CD4-positive, CD25-positive, alpha-beta regulatory T cell (primary cell): Measurements from ENCODE around the gene ZNF497. TPM values are rescaled to one million over a fixed set of nuclear protein-coding genes. Genes with fewer than 3 reads are reported as not detected.
"Not testable (repeated sequence)": the region's sequence is repeated elsewhere in the genome, so short reads cannot be mapped to it uniquely, and the experiment has no call there.

Source experiments
- ATAC-seq, 2 donors: fragments of 150-1000 bp; cut with Tn5 transposase; one replicate each; pipeline ENCODE4 v1.10.0; 2021; ENCODE audit warnings: low read depth in 2 of 2, moderate number of reproducible peaks in 2 of 2, moderate library complexity in 1 of 2
- DNase-seq, 3 donors: peaks; one replicate each; pipeline versions ENCODE4 v3.0.0 to v3.0.0-alpha.2; 2012 to 2022; ENCODE audit warnings: mixed read lengths in 1 of 3
- H3K27ac ChIP-seq: one replicate; pipeline ENCODE4 v1.7.0; 2013; ENCODE audit warnings: mild to moderate bottlenecking, low read length; ENCODE audit not compliant: insufficient read depth, poor library complexity, severe bottlenecking
- H3K27me3 ChIP-seq: one replicate; pipeline ENCODE4 v1.7.0; 2013; ENCODE audit warnings: low read length; ENCODE audit not compliant: control insufficient read depth, insufficient read depth
- H3K36me3 ChIP-seq: one replicate; pipeline ENCODE4 v1.7.0; 2013; ENCODE audit warnings: mild to moderate bottlenecking, low read length, moderate library complexity; ENCODE audit not compliant: control insufficient read depth, insufficient read depth
- H3K4me1 ChIP-seq: 2 replicates; pipeline ENCODE4 v1.7.0; 2013; ENCODE audit warnings: mild to moderate bottlenecking, low read length; ENCODE audit not compliant: insufficient read depth, control insufficient read depth, poor library complexity, severe bottlenecking
- H3K4me3 ChIP-seq: one replicate; pipeline ENCODE4 v1.7.0; 2013; ENCODE audit warnings: low read depth, mild to moderate bottlenecking, low read length, moderate library complexity
- H3K9me3 ChIP-seq, 2 experiments: 1 replicate in 1 of 2; 2 replicates in 1 of 2; pipeline ENCODE4 v1.7.0; 2013; ENCODE audit warnings: low read length in 2 of 2, mild to moderate bottlenecking in 1 of 2, moderate library complexity in 1 of 2; ENCODE audit not compliant: control insufficient read depth in 2 of 2
- H3K27ac Mint-ChIP-seq, 3 donors: one replicate each; pipeline ENCODE4 v1.8.0; 2020 to 2022; ENCODE audit warnings: mild to moderate bottlenecking in 3 of 3, mixed read lengths in 3 of 3, moderate library complexity in 2 of 3
- H3K27me3 Mint-ChIP-seq: one replicate; pipeline ENCODE4 v1.8.0; 2022; ENCODE audit warnings: mild to moderate bottlenecking, mixed read lengths
- H3K36me3 Mint-ChIP-seq: one replicate; pipeline ENCODE4 v1.8.0; 2020; ENCODE audit warnings: mixed read lengths
- H3K4me1 Mint-ChIP-seq, 4 donors: one replicate each; pipeline ENCODE4 v1.8.0; 2020 to 2022; ENCODE audit warnings: mixed read lengths in 4 of 4, mild to moderate bottlenecking in 1 of 4
- H3K4me3 Mint-ChIP-seq, 4 donors: one replicate each; pipeline ENCODE4 v1.8.0; 2020 to 2022; ENCODE audit warnings: mild to moderate bottlenecking in 4 of 4, mixed read lengths in 4 of 4, moderate library complexity in 3 of 4
- H3K9me3 Mint-ChIP-seq, 7 donors: one replicate each; pipeline ENCODE4 v1.8.0; 2020 to 2022; ENCODE audit warnings: mixed read lengths in 7 of 7, mild to moderate bottlenecking in 3 of 7, moderate library complexity in 2 of 7
- polyA plus RNA-seq, 4 donors: library from polyadenylated mRNA; unstranded; fragments of 300-500 nt; fragmentation: Illumina TruSeq; gene quantifications; one replicate each; pipeline ENCODE4 v1.2.3, GENCODE V29; 2021
- total RNA-seq: library from RNA; stranded (reverse); gene quantifications from one replicate; pipeline ENCODE4 v1.2.3, GENCODE V29; 2022

The ZNF497 gene
- total and polyA plus RNA-seq, 5 donors from 2014 or later = 0.27 to 0.79 (median 0.38) TPM

DNA sequence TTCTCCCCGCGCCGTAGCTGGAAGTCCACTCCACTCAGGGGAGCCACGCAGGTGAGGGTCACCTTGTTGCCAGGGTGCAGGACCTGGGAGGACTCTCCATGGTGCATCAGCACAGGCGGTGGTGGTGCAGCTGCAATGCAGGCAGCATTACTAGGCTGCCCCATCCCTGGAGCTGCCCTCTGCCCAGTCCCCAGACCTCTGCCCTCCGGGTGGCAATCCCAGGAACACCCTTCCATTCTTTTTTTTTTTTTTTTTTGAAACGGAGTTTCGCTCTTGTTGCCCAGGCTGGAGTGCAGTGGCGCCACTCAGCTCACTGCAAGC is 11.0 kb downstream of the ZNF497 start:
- H3K4me1 ChIP-seq = peaks cover 27% of the 10 kb centered on the region
- H3K27ac Mint-ChIP-seq = peak overlapping the region in 1 of 3 donors; percentile 26
- no peak overlapping the region for H3K4me3 ChIP-seq
- no peaks in the 10 kb centered on the region for H3K36me3 ChIP-seq
- no peaks in the 10 kb centered on the region for H3K27me3 ChIP-seq
- H3K36me3 Mint-ChIP-seq = peaks cover 8% of the 10 kb centered on the region
- H3K4me1 Mint-ChIP-seq = peaks cover 0 to 34% (median 9%) of the 10 kb centered on the region in 4 donors
- no peak overlapping the region for H3K27ac ChIP-seq
- H3K9me3 Mint-ChIP-seq = peaks cover 0 to 2% (median 0%) of the 10 kb centered on the region in 7 donors
- no peak for ATAC-seq
- H3K9me3 ChIP-seq = no peaks in the 10 kb centered on the region
- peaks cover 5% of the 10 kb centered on the region for H3K27me3 Mint-ChIP-seq
- peak overlapping the region in 1 of 4 donors; percentile 4 for H3K4me3 Mint-ChIP-seq
- no peak for DNase-seq

GRCh38 chr19:58350871-58351557 is 11.5 kb downstream of the ZNF497 start:
- peaks cover 22% of the 10 kb centered on the region for H3K4me1 ChIP-seq
- no peaks in the 10 kb centered on the region for H3K27me3 ChIP-seq
- Mint-ChIP-seq H3K4me1 (peaks cover 0 to 31% (median 11%) of the 10 kb centered on the region in 4 donors), H3K27me3 (peaks cover 5% of the 10 kb centered on the region), H3K36me3 (peaks cover 8% of the 10 kb centered on the region), H3K9me3 (peaks cover 0 to 2% (median 0%) of the 10 kb centered on the region in 7 donors), H3K4me3 (peak overlapping the region in 1 of 4 donors; percentile 4), H3K27ac (no peak overlapping the region)
- H3K27ac ChIP-seq = no peak overlapping the region
- no peaks in the 10 kb centered on the region for H3K36me3 ChIP-seq
- H3K4me3 ChIP-seq = no peak overlapping the region
- ATAC-seq = no peak
- H3K9me3 ChIP-seq = no peaks in the 10 kb centered on the region
- no peak for DNase-seq

GRCh38 chr19:58350001-58350861 is 12.3 kb downstream of the ZNF497 start:
- H3K4me1 Mint-ChIP-seq = peaks cover 0 to 33% (median 17%) of the 10 kb centered on the region in 4 donors

DNA sequence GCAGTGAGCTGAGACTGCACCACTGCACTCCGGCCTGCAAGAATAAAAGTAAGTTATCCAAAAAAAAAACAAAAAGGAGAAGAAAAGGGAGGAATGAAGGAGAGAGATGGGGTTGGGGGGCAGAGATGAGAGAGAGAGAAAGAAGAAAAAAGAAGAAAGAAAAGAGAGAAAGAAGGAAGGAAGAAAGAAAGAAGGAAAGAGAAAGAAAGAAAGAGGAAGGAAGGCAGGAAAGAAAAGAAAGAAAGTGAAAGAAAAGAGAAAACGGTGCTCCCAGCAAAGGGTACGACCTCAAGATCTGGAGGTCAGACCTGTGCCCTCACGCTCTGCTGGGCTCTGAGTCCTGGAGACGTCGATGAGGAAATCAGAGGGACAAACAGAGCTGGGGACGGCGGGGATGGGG is 13.0 kb downstream of the ZNF497 start:
- Mint-ChIP-seq H3K4me1 (peaks cover 0 to 35% (median 17%) of the 10 kb centered on the region in 4 donors), H3K9me3 (peaks cover 0 to 2% (median 0%) of the 10 kb centered on the region in 7 donors), H3K36me3 (peaks cover 8% of the 10 kb centered on the region), H3K27me3 (peaks cover 5% of the 10 kb centered on the region), H3K4me3 (peak overlapping the region in 2 of 4 donors; percentile 27 to 46), H3K27ac (no peak overlapping the region)
- Histone ChIP-seq H3K36me3 (no peaks in the 10 kb centered on the region), H3K4me3 (no peak overlapping the region), H3K4me1 (peaks cover 20% of the 10 kb centered on the region), H3K27me3 (no peaks in the 10 kb centered on the region), H3K9me3 (no peaks in the 10 kb centered on the region), H3K27ac (no peak overlapping the region)
- DNase-seq (no peak), ATAC-seq (no peak)

More at GRCh38 chr19:58350001-58350861, 12.3 kb downstream of the ZNF497 start:
- peaks cover 0 to 2% (median 0%) of the 10 kb centered on the region in 7 donors for H3K9me3 Mint-ChIP-seq
- H3K36me3 Mint-ChIP-seq = peaks cover 8% of the 10 kb centered on the region
- Histone ChIP-seq H3K36me3 (no peaks in the 10 kb centered on the region), H3K27ac (no peak overlapping the region), H3K4me1 (peaks cover 20% of the 10 kb centered on the region), H3K9me3 (no peaks in the 10 kb centered on the region), H3K27me3 (no peaks in the 10 kb centered on the region), H3K4me3 (no peak overlapping the region)
- ATAC-seq = no peak
- H3K27me3 Mint-ChIP-seq = peaks cover 5% of the 10 kb centered on the region
- no peak overlapping the region for H3K4me3 Mint-ChIP-seq
- no peak overlapping the region for H3K27ac Mint-ChIP-seq
- no peak for DNase-seq

DNA sequence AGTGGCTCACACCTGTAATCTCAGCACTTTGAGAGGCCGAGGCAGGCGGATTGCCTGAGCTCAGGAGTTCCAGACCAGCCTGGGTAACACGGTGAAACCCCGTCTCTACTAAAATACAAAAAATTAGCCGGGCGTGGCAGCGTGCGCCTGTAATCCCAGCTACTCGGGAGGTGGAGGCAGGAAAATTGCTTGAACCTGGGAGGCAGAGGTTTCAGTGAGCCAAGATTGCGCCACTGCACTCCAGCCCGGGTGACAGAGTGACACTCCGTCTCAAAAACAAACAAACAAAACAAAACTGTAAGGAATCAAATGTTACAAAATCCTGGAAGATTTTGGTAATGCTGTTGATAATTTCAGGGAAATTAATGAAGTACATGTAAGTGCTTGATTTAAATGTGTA is 14.5 kb downstream of the ZNF497 start:
- not testable (repeated sequence) for H3K27me3 ChIP-seq, H3K9me3 Mint-ChIP-seq, H3K9me3 ChIP-seq, H3K27me3 Mint-ChIP-seq, DNase-seq, H3K36me3 Mint-ChIP-seq, H3K36me3 ChIP-seq, ATAC-seq
- Mint-ChIP-seq H3K4me3 (peak overlapping the region; percentile 89 to 96 (median 92)), H3K27ac (peak overlapping the region; percentile 43 to 93 (median 60)), H3K4me1 (peaks cover 0 to 35% (median 17%) of the 10 kb centered on the region in 4 donors)
- Histone ChIP-seq H3K4me3 (peak overlapping the region; percentile 69), H3K4me1 (peaks cover 20% of the 10 kb centered on the region), H3K27ac (peak overlapping the region; percentile 57)

DNA sequence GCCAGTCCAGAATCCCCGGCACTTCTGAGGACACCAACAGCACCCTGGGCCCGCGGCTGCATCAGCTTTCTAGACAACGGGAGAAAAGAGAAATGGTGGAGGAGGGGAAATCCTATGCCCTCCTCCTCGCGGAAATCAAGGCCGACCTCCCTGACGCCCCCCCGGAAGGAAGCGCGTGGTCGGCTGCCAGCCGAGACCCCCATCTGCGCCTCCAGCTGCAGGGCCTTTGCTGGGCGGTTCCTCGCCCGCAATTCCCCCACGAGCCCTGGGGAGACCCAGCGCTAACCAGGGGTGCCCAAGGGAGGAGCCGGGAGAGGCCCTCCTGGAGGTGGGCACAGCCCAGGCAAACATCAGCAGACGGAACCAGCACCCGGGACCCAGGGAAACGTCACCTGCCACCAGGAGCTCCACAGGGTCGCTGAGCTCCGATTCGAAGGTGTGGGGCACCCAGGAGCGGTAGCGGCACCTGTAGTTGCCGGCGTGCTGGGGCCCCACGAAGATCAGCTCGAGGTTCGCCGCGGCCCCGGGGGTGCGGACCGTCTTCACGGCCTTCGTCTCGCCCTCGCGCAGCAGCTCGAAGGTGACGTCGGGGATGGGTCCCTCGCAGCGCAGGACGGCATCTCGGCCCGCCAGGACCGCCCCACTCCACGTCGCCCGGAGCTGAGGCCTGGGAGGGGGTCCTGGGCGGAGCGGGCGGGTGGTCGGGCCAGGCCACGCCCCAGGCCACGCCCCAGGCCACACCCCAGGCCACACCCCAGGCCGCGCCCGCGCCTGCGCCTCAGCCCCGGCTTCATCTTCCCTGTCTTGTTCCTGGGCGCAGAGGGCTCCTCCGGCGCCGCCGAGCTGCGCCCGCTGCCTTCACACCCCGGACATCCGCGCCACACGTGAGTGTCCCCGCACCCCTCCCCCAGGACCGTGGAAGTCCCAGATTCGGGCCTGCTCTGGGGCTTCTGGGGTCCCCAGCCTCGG is 15.3 kb downstream of the ZNF497 start:
- peaks cover 0 to 2% (median 0%) of the 10 kb centered on the region in 7 donors for H3K9me3 Mint-ChIP-seq
- Histone ChIP-seq H3K9me3 (no peaks in the 10 kb centered on the region), H3K27me3 (no peaks in the 10 kb centered on the region), H3K4me3 (peak overlapping the region; percentile 69), H3K36me3 (no peaks in the 10 kb centered on the region), H3K27ac (peak overlapping the region; percentile 70), H3K4me1 (peaks cover 20% of the 10 kb centered on the region)
- H3K4me3 Mint-ChIP-seq = peak overlapping the region; percentile 89 to 96 (median 92)
- H3K4me1 Mint-ChIP-seq = peaks cover 0 to 32% (median 17%) of the 10 kb centered on the region in 4 donors
- H3K27ac Mint-ChIP-seq = peak overlapping the region; percentile 86 to 93 (median 90)
- DNase-seq (peak; percentile 61 to 73 (median 66)), ATAC-seq (peak; percentile 89)
- H3K36me3 Mint-ChIP-seq = peaks cover 12% of the 10 kb centered on the region
- peaks cover 5% of the 10 kb centered on the region for H3K27me3 Mint-ChIP-seq

GRCh38 chr19:58345558-58345957 is 17.0 kb downstream of the ZNF497 start:
- Histone ChIP-seq H3K36me3 (no peaks in the 10 kb centered on the region), H3K4me1 (peaks cover 20% of the 10 kb centered on the region), H3K27me3 (no peaks in the 10 kb centered on the region), H3K9me3 (no peaks in the 10 kb centered on the region), H3K4me3 (no peak overlapping the region), H3K27ac (no peak overlapping the region)
- H3K27ac Mint-ChIP-seq = peak overlapping the region in 2 of 3 donors; percentile 80 to 90
- ATAC-seq (no peak), DNase-seq (no peak)
- peaks cover 5% of the 10 kb centered on the region for H3K27me3 Mint-ChIP-seq
- peaks cover 22% of the 10 kb centered on the region for H3K36me3 Mint-ChIP-seq
- H3K4me3 Mint-ChIP-seq = peak overlapping the region; percentile 57 to 93 (median 84)
- H3K4me1 Mint-ChIP-seq = peaks cover 0 to 32% (median 22%) of the 10 kb centered on the region in 4 donors
- H3K9me3 Mint-ChIP-seq = no peaks in the 10 kb centered on the region
